Measurements from ENCODE around the gene SLC24A3.

DNA sequence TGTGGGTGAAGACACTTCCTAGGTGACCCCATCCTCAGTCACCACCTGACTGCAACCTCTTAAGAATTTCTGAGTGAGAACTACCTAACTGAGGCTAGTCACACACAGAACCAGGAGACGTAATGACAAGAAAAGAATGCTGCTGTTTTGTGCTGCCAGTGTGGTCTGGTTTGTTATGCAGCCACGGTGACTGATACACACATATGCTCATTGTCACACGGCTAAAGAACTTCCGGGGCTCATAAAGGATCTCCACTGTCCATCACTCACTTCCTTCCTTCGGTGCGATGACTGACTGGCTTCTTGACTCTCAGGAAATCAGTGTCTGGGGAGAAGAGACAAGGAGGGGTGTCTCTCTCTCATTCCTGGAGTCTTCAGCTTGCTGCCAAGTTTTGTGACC is 88.0 kb downstream of the SLC24A3 start:
- TF ChIP-seq, protein P1, sequence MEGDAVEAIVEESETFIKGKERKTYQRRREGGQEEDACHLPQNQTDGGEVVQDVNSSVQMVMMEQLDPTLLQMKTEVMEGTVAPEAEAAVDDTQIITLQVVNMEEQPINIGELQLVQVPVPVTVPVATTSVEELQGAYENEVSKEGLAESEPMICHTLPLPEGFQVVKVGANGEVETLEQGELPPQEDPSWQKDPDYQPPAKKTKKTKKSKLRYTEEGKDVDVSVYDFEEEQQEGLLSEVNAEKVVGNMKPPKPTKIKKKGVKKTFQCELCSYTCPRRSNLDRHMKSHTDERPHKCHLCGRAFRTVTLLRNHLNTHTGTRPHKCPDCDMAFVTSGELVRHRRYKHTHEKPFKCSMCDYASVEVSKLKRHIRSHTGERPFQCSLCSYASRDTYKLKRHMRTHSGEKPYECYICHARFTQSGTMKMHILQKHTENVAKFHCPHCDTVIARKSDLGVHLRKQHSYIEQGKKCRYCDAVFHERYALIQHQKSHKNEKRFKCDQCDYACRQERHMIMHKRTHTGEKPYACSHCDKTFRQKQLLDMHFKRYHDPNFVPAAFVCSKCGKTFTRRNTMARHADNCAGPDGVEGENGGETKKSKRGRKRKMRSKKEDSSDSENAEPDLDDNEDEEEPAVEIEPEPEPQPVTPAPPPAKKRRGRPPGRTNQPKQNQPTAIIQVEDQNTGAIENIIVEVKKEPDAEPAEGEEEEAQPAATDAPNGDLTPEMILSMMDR (IDR thresholded peaks at IDR 0.05; ENCODE audit: low read depth, low read length) = no peak
- no peak for TF ChIP-seq EZH2phosphoT487 (IDR thresholded peaks at IDR 0.05; ENCODE audit: low read depth)
